SK-N-SH (cell line): Measurements from ENCODE around the gene ELFN2.
A peak's percentile ranks its signal among the peaks of the same experiment; 100 is the strongest.

ENCODE experiments used
- CTCF ChIP-seq: fragments of 200-600 bp; sonication (generic); IDR thresholded peaks from 2 replicates; pipeline ENCODE4 v1.6.1; 2017; ENCODE audit warnings: antibody characterized with exemption, mild to moderate bottlenecking, moderate library complexity
- ELF1 ChIP-seq: IDR thresholded peaks from 2 replicates; pipeline ENCODE4 v1.4.0; 2012
- EP300 ChIP-seq, 2 experiments: IDR thresholded peaks; 2 replicates each; pipeline versions ENCODE4 v1.4.0 to v1.6.1; 2012; ENCODE audit warnings: borderline replicate concordance in 1 of 2, low read depth in 1 of 2, low read length in 1 of 2
- GABPA ChIP-seq: IDR thresholded peaks from 2 replicates; pipeline ENCODE4 v1.4.0; 2012; ENCODE audit warnings: low read depth, mild to moderate bottlenecking
- PBX3 ChIP-seq: IDR thresholded peaks from 2 replicates; pipeline ENCODE4; 2012
- RCOR1 ChIP-seq: fragments of 150-350 bp; IDR thresholded peaks from 2 replicates; pipeline ENCODE4 v1.6.1; 2017; ENCODE audit warnings: antibody characterized with exemption, low read length
- REST ChIP-seq: IDR thresholded peaks from 2 replicates; pipeline ENCODE4 v1.6.1; 2012; ENCODE audit warnings: mild to moderate bottlenecking, low read depth, low read length, moderate library complexity
- TCF12 ChIP-seq: IDR thresholded peaks from 2 replicates; pipeline ENCODE4 v1.4.0; 2012
- TEAD4 ChIP-seq: IDR thresholded peaks from 2 replicates; pipeline ENCODE4 v1.4.0; 2012; ENCODE audit warnings: mild to moderate bottlenecking, borderline replicate concordance; ENCODE audit not compliant: insufficient read depth
- USF2 ChIP-seq: fragments of 150-350 bp; IDR thresholded peaks from 2 replicates; pipeline ENCODE4 v1.6.1; 2017; ENCODE audit warnings: antibody characterized with exemption, low read length, low read depth, borderline replicate concordance

- TF ChIP-seq TEAD4 (no peak), RCOR1 (no peak), CTCF (peak; percentile 89), ELF1 (no peak), REST (no peak), TCF12 (no peak), USF2 (no peak), EP300 (IDR thresholded peaks at IDR 0.05; ENCODE audit: borderline replicate concordance in 1 of 2, low read depth in 1 of 2, low read length in 1 of 2) (no peak), GABPA (no peak), PBX3 (no peak)
Measured at GRCh38 chr22:37428649-37429586, 1.6 kb upstream of the ELFN2 start.
